Activated T-helper 1 cell treated with anti-CD3 and anti-CD28 coated beads, Interleukin-2, amount 50 U/mL, for 16 hours (primary cell): ENCODE data around the gene SLC35C1.
"Not testable (repeated sequence)": the region's sequence is repeated elsewhere in the genome, so short reads cannot be mapped to it uniquely, and the experiment has no call there.

Experiments
- DNase-seq, 2 donors: peaks; one replicate each; pipeline ENCODE4 v3.0.0-alpha.2; 2020; ENCODE audit warnings: low read depth in 1 of 2, low spot score in 1 of 2

Gene SLC35C1

GRCh38 chr11:45810431-45811108, 5.6 kb downstream of the SLC35C1 start:
- DNase-seq = no peak

- DNase-seq = no peak
Observed at GRCh38 chr11:45811109-45811435, 6.1 kb downstream of the SLC35C1 start.

- no peak for DNase-seq
Observed at GRCh38 chr11:45811571-45812290, 6.8 kb downstream of the SLC35C1 start.

- no peak for DNase-seq
Observed at GRCh38 chr11:45812581-45813548, 7.9 kb downstream of the SLC35C1 start.

- no peak for DNase-seq
Observed at GRCh38 chr11:45815747-45816146, 10.8 kb downstream of the SLC35C1 start.

- DNase-seq = no peak
Observed at GRCh38 chr11:45816614-45817013, 11.7 kb downstream of the SLC35C1 start.

- DNase-seq = no peak
Observed at GRCh38 chr11:45817191-45817590, 12.2 kb downstream of the SLC35C1 start.

- DNase-seq = no peak
Observed at GRCh38 chr11:45818961-45819605, 14.1 kb downstream of the SLC35C1 start.

- DNase-seq = no peak
Observed at GRCh38 chr11:45820211-45820857, 15.4 kb downstream of the SLC35C1 start.

- DNase-seq = not testable (repeated sequence)
Observed at GRCh38 chr11:45826492-45826891, 21.5 kb downstream of the SLC35C1 start.

GRCh38 chr11:45827123-45827522, 22.2 kb downstream of the SLC35C1 start:
- DNase-seq = no peak

- DNase-seq = no peak
Observed at GRCh38 chr11:45828996-45829395, 24.0 kb downstream of the SLC35C1 start.

GRCh38 chr11:45830596-45830995, 25.6 kb downstream of the SLC35C1 start:
- DNase-seq = no peak

- no peak for DNase-seq
Observed at GRCh38 chr11:45832811-45833441, 28.0 kb downstream of the SLC35C1 start.

GRCh38 chr11:45833761-45834160, 28.8 kb downstream of the SLC35C1 start:
- DNase-seq = no peak

- no peak for DNase-seq
Observed at GRCh38 chr11:45834298-45834756, 29.4 kb downstream of the SLC35C1 start.

- DNase-seq = no peak
Observed at GRCh38 chr11:45839204-45839603, 34.3 kb downstream of the SLC35C1 start.

- not testable (repeated sequence) for DNase-seq
Observed at GRCh38 chr11:45840251-45840650, 35.3 kb downstream of the SLC35C1 start.

GRCh38 chr11:45843158-45843924, 38.4 kb downstream of the SLC35C1 start:
- peak; percentile 73 to 79 for DNase-seq
